IMR-90 (cell line): ENCODE results near the gene FGR. TPM values are rescaled to one million over a fixed set of nuclear protein-coding genes. Genes with fewer than 3 reads are reported as not detected.

Source experiments
- ATAC-seq: fragments of 200-7000 bp; cut with Tn5 transposase; 2 replicates; pipeline ENCODE4 v1.9.1; 2020; ENCODE audit warnings: low read depth, mild to moderate bottlenecking, moderate library complexity
- BruUV-seq: library from RNA; stranded (reverse); fragments of 400-500 nt; replicated peaks from 2 replicates; lab custom pipeline; 2021; lab: Mats Ljungman, UMichigan
- CTCF ChIA-PET: fragments of 300-600 bp; formaldehyde crosslinking; extraction: SDS; loops from one replicate; lab custom pipeline; 2021; ENCODE audit warnings: antibody characterized with exemption; lab: Yijun Ruan, JAX
- POLR2A ChIA-PET: fragments of 300-600 bp; sonication (Branson Sonifier 250); formaldehyde crosslinking; loops from one replicate; lab custom pipeline; 2022; ENCODE audit warnings: antibody characterized with exemption; ENCODE audit not compliant: unreplicated experiment; lab: Charles Lee
- DNase-seq: peaks from one replicate; pipeline ENCODE4 v3.0.0; 2013
- H2AFZ ChIP-seq: replicated peaks from 2 replicates; pipeline ENCODE3; 2013; ENCODE audit warnings: low read length, mild to moderate bottlenecking; ENCODE audit not compliant: poor library complexity
- H2AK5ac ChIP-seq: 2 replicates; pipeline ENCODE4 v1.6.1; 2013; ENCODE audit warnings: low read depth, low read length, inconsistent platforms
- H2AK9ac ChIP-seq: replicated peaks from 2 replicates; pipeline ENCODE3; 2013; ENCODE audit warnings: mild to moderate bottlenecking, low read depth, low read length, moderate library complexity; ENCODE audit not compliant: poor library complexity
- H2BK120ac ChIP-seq: 2 replicates; pipeline ENCODE4 v1.6.1; 2013; ENCODE audit warnings: low read depth, low read length, inconsistent platforms
- H2BK15ac ChIP-seq: 3 replicates; pipeline ENCODE4 v1.6.1; 2013; ENCODE audit warnings: low read depth, low read length, inconsistent platforms
- H2BK20ac ChIP-seq: 2 replicates; pipeline ENCODE4 v1.6.1; 2013; ENCODE audit warnings: low read depth, mild to moderate bottlenecking, inconsistent platforms, low read length, moderate library complexity
- H2BK5ac ChIP-seq: 2 replicates; pipeline ENCODE4 v1.6.1; 2013; ENCODE audit warnings: mild to moderate bottlenecking, low read depth, low read length, inconsistent platforms; ENCODE audit not compliant: poor library complexity, severe bottlenecking
- H3K14ac ChIP-seq: replicated peaks from 2 replicates; pipeline ENCODE4 v1.6.1; 2013; ENCODE audit warnings: low read depth, low read length, inconsistent platforms
- H3K18ac ChIP-seq: 2 replicates; pipeline ENCODE4 v1.6.1; 2013; ENCODE audit warnings: low read depth, low read length, control low read depth
- H3K23ac ChIP-seq: 2 replicates; pipeline ENCODE4 v1.6.1; 2013; ENCODE audit warnings: low read depth, low read length, inconsistent platforms
- H3K27ac ChIP-seq: 2 replicates; pipeline ENCODE4 v1.5.1; 2013; ENCODE audit warnings: mild to moderate bottlenecking, control low read depth, low read length; ENCODE audit not compliant: insufficient read depth
- H3K27me3 ChIP-seq: 2 replicates; pipeline ENCODE4 v1.6.1; 2013; ENCODE audit warnings: low read length; ENCODE audit not compliant: control insufficient read depth, insufficient read depth
- H3K36me3 ChIP-seq: 2 replicates; pipeline ENCODE4 v1.6.1; 2013; ENCODE audit warnings: low read length, mixed read lengths; ENCODE audit not compliant: control insufficient read depth, insufficient read depth
- H3K4ac ChIP-seq: 2 replicates; pipeline ENCODE4 v1.6.1; 2013; ENCODE audit warnings: low read depth, low read length, inconsistent platforms
- H3K4me1 ChIP-seq: 2 replicates; pipeline ENCODE4 v1.6.1; 2013; ENCODE audit warnings: low read length, mixed read lengths; ENCODE audit not compliant: control insufficient read depth, insufficient read depth
- H3K4me2 ChIP-seq: 2 replicates; pipeline ENCODE4 v1.6.1; 2013; ENCODE audit warnings: low read depth, mild to moderate bottlenecking, control low read depth, low read length, moderate library complexity
- H3K4me3 ChIP-seq: 2 replicates; pipeline ENCODE4 v1.5.1; 2013; ENCODE audit warnings: low read depth, mild to moderate bottlenecking, control low read depth, low read length, moderate library complexity; ENCODE audit not compliant: insufficient read depth
- H3K56ac ChIP-seq: 2 replicates; pipeline ENCODE4 v1.6.1; 2013; ENCODE audit warnings: low read length, inconsistent platforms; ENCODE audit not compliant: insufficient read depth; ENCODE audit errors: extremely low read depth
- H3K79me1 ChIP-seq, 2 experiments: 2 replicates each; pipeline ENCODE4 v1.6.1; 2013; ENCODE audit warnings: low read length in 2 of 2, inconsistent platforms in 1 of 2, low read depth in 1 of 2
- H3K9ac ChIP-seq: 2 replicates; pipeline ENCODE4 v1.6.1; 2013; ENCODE audit warnings: low read depth, low read length, control low read depth
- H3K9me1 ChIP-seq: 2 replicates; pipeline ENCODE4 v1.6.1; 2013; ENCODE audit warnings: low read length, inconsistent platforms; ENCODE audit not compliant: insufficient read depth
- H3K9me3 ChIP-seq: 2 replicates; pipeline ENCODE4 v1.6.1; 2013; ENCODE audit warnings: low read length; ENCODE audit not compliant: control insufficient read depth, insufficient read depth
- H4K20me1 ChIP-seq: 2 replicates; pipeline ENCODE4 v1.6.1; 2013; ENCODE audit warnings: low read length, inconsistent platforms; ENCODE audit not compliant: insufficient read depth
- H4K5ac ChIP-seq: 2 replicates; pipeline ENCODE4 v1.6.1; 2013; ENCODE audit warnings: mild to moderate bottlenecking, low read depth, low read length, control low read depth
- H4K8ac ChIP-seq, 2 experiments: 2 replicates each; pipeline ENCODE4 v1.6.1; 2013; ENCODE audit warnings: low read depth in 2 of 2, low read length in 2 of 2, control low read depth in 1 of 2, inconsistent platforms in 1 of 2
- H4K91ac ChIP-seq: 2 replicates; pipeline ENCODE4 v1.6.1; 2013; ENCODE audit warnings: low read depth, low read length, inconsistent platforms; ENCODE audit not compliant: insufficient read depth
- MAZ ChIP-seq: IDR thresholded peaks from 2 replicates; pipeline ENCODE4 v1.6.1; 2012; ENCODE audit warnings: low read depth, mild to moderate bottlenecking, low read length, improper control_type of control experiment, moderate library complexity, borderline replicate concordance
- NFE2L2 ChIP-seq: fragments of 150-350 bp; IDR thresholded peaks from 2 replicates; pipeline ENCODE4 v1.6.1; 2016; ENCODE audit warnings: low read depth, mild to moderate bottlenecking, low read length
- WGBS, 2 experiments: methylation state at CpG; one replicate each; pipeline versions ENCODE4 v1.1.5 to v1.1.7; 2013; ENCODE audit warnings: missing lambda C conversion rate in 2 of 2; ENCODE audit not compliant: insufficient read length in 1 of 2; ENCODE audit errors: extremely low coverage in 2 of 2; 5-methylcytosine and 5-hydroxymethylcytosine counted together
- dilution Hi-C: fragments of 300-500 bp; cut with HindIII; formaldehyde crosslinking; loops from one replicate; pipeline ENCODE4 v1.14.3; 2018; ENCODE audit warnings: low sequenced_read_pairs; ENCODE audit not compliant: unreplicated experiment
- in situ Hi-C: fragments of 300-500 bp; cut with MboI; formaldehyde crosslinking; loops from 3 replicates; pipeline ENCODE4 v1.14.3; 2019; ENCODE audit warnings: low sequenced_read_pairs, inconsistent platforms, mixed read lengths
- intact Hi-C: fragments of 100-400 bp; cut with micrococcal nuclease; formaldehyde crosslinking; loops from 2 replicates; pipeline ENCODE4 v1.10.0; 2022
- polyA plus RNA-seq, 3 experiments: library from polyadenylated mRNA; depleted of rRNA; stranded (reverse); fragments of >200 nt; gene quantifications; 2 replicates each; pipeline ENCODE4 v1.2.3, GENCODE V29; 2012; ENCODE audit warnings: low replicate concordance in 1 of 3
- total RNA-seq: library from RNA; depleted of rRNA; stranded (reverse); fragments of >200 nt; gene quantifications from 2 replicates; pipeline ENCODE4 v1.2.3, GENCODE V29; 2012

The FGR gene
- total and polyA plus RNA-seq, 2 of the 4 experiments (the other 2 are of a cell fraction): not detected

DNA sequence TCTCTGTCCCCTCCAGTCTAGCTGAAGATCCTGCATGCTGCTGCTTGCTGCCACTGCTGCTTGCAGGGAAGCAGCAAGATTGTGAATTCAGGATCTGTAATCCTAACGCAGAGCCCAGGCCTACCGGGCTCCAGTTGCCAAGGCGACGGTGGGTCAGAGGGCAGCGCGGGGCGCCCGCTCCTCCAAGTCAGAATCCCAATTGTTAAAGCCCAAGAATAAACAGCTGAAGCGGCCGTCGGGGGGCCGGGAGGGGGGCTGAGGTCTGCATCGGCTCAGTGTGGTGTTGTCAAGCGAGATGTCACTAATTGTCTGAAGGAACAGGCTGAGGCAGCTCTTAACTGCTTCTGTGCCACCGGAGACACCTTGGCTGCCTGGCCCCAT is 67.8 kb downstream of the FGR start (continued):
- no peak for TF ChIP-seq MAZ

GRCh38 chr1:27566462-27567145 is 68.4 kb downstream of the FGR start:
- H3K9ac ChIP-seq: no peak overlapping the region
- H3K36me3 ChIP-seq: no peaks in the 10 kb centered on the region
- H2BK5ac ChIP-seq: no peak overlapping the region
- intact Hi-C loops (no loop called here), dilution Hi-C loops (no loop called here), in situ Hi-C loops (no loop called here)
- no peaks in the 10 kb centered on the region for H3K9me3 ChIP-seq
- no peak overlapping the region; the same call in 1 of the 2 replicates for H3K18ac ChIP-seq
- H3K79me1 ChIP-seq: peaks cover 41 to 94% of the 10 kb centered on the region in 2 experiments; a peak in 3 of 4 replicates
- no peak for TF ChIP-seq NFE2L2
- TF ChIP-seq MAZ: peak; percentile 39; the same call in 1 of the 2 replicates
- 0 out of 2 replicates have a peak overlapping the region, but pooled peaks have one; percentile 19 for H3K14ac ChIP-seq
- peak overlapping the region; percentile 46 for H2AFZ ChIP-seq
- no peak overlapping the region; the same call in 1 of the 2 replicates for H3K4me2 ChIP-seq
- H3K4me1 ChIP-seq: peaks cover 59% of the 10 kb centered on the region
- no TSS peak for BruUV-seq
- H2BK15ac ChIP-seq: no peak overlapping the region
- peak overlapping the region; percentile 33; the same call in 1 of the 2 replicates for H3K4ac ChIP-seq
- ATAC-seq (peak; percentile 4; the same call in 1 of the 2 replicates), DNase-seq (no peak)
- peak overlapping the region; percentile 6 for H2AK5ac ChIP-seq
- H4K91ac ChIP-seq: peak overlapping the region; percentile 4; the same call in 1 of the 2 replicates
- WGBS, 2 experiments: 65% methylated on average over 7 of the region's 13 CpGs; no CpG with 5 or more reads in 1 of the 2 experiments
- H3K27me3 ChIP-seq: no peaks in the 10 kb centered on the region
- peak overlapping the region; percentile 44; the same call in 1 of the 2 replicates for H3K23ac ChIP-seq
- peaks cover 51% of the 10 kb centered on the region for H4K20me1 ChIP-seq
- ChIA-PET CTCF (interaction anchor here (0.6 to 1.3 kb wide), 3 partner anchors 9 to 21 kb away, joined by 4 to 6 read pairs (median 4); no protein-coding TSS in a partner anchor), POLR2A (no interaction called here)
- peaks cover 32% of the 10 kb centered on the region for H3K9me1 ChIP-seq
- H3K27ac ChIP-seq: no peak overlapping the region
- no peak overlapping the region for H4K8ac ChIP-seq
- no peak overlapping the region for H3K4me3 ChIP-seq
- H2BK20ac ChIP-seq: no peak overlapping the region
- no peak overlapping the region for H4K5ac ChIP-seq
- no peak overlapping the region for H2BK120ac ChIP-seq
- peak overlapping the region; percentile 22 for H2AK9ac ChIP-seq
- no peak overlapping the region for H3K56ac ChIP-seq
